Urinary bladder (tissue), 4 donors: ENCODE measurements around the gene ITM2A. TPM values are rescaled to one million over a fixed set of nuclear protein-coding genes. Genes with fewer than 3 reads are reported as not detected.

Source experiments
- DNase-seq: peaks from one replicate; pipeline ENCODE4 v3.0.0-alpha.2; 2015; ENCODE audit errors: extremely low spot score
- H3K27ac ChIP-seq: one replicate; pipeline ENCODE4 v1.5.1; 2013; ENCODE audit warnings: low read depth, mild to moderate bottlenecking, moderate library complexity
- H3K36me3 ChIP-seq: one replicate; pipeline ENCODE4 v1.6.1; 2013; ENCODE audit warnings: mild to moderate bottlenecking, moderate library complexity; ENCODE audit not compliant: insufficient read depth
- H3K4me1 ChIP-seq: one replicate; pipeline ENCODE4 v1.6.1; 2013; ENCODE audit warnings: mild to moderate bottlenecking, moderate library complexity; ENCODE audit not compliant: insufficient read depth
- H3K4me3 ChIP-seq: one replicate; pipeline ENCODE4 v1.5.1; 2013; ENCODE audit warnings: low read depth, low read length
- WGBS: extraction: QIAGEN DNeasy Blood & Tissue Kit; methylation state at CpG from one replicate; pipeline ENCODE4 v1.1.7; 2013; 5-methylcytosine and 5-hydroxymethylcytosine counted together
- polyA plus RNA-seq: library from polyadenylated mRNA; stranded (reverse); fragments of 200-250 nt; gene quantifications from one replicate; pipeline ENCODE4 v1.2.3, GENCODE V29; 2013
- total RNA-seq: library from RNA; depleted of rRNA; stranded (reverse); fragments of >200 nt; gene quantifications from one replicate; pipeline ENCODE4 v1.2.3, GENCODE V29; 2014
- donor health status: healthy with polysubstance abuse.
- donor health status: healthy.

The ITM2A gene
- total and polyA plus RNA-seq, 2 donors = 104 to 338 TPM

- 2% methylated on average over 6 of the region's 6 CpGs for WGBS
- DNase-seq = no peak
- no peaks in the 10 kb centered on the region for H3K36me3 ChIP-seq
- H3K4me3 ChIP-seq = peak overlapping the region; percentile 49
- no peaks in the 10 kb centered on the region for H3K4me1 ChIP-seq
- peak overlapping the region; percentile 51 for H3K27ac ChIP-seq
These were observed 620 bp downstream of the ITM2A start for GRCh38 chrX:79366556-79366872.

- Histone ChIP-seq H3K27ac (no peak overlapping the region), H3K4me1 (no peaks in the 10 kb centered on the region), H3K4me3 (no peak overlapping the region), H3K36me3 (no peaks in the 10 kb centered on the region)
- no peak for DNase-seq
- 36% methylated on average over 1 of the region's 1 CpG for WGBS
These were observed 1.5 kb downstream of the ITM2A start for GRCh38 chrX:79365591-79365990.

GRCh38 chrX:79364306-79364705, 2.8 kb downstream of the ITM2A start:
- Histone ChIP-seq H3K36me3 (no peaks in the 10 kb centered on the region), H3K4me1 (no peaks in the 10 kb centered on the region), H3K4me3 (no peak overlapping the region), H3K27ac (no peak overlapping the region)
- DNase-seq = no peak
- WGBS = 63% methylated on average over 5 of the region's 5 CpGs

GRCh38 chrX:79361192-79361870, 5.8 kb downstream of the ITM2A start:
- no peaks in the 10 kb centered on the region for H3K4me1 ChIP-seq
- no peak overlapping the region for H3K4me3 ChIP-seq
- no peak overlapping the region for H3K27ac ChIP-seq
- H3K36me3 ChIP-seq = no peaks in the 10 kb centered on the region
- DNase-seq = no peak
- 80% methylated on average over 6 of the region's 6 CpGs for WGBS

- Histone ChIP-seq H3K4me3 (no peak overlapping the region), H3K36me3 (no peaks in the 10 kb centered on the region), H3K27ac (no peak overlapping the region), H3K4me1 (no peaks in the 10 kb centered on the region)
- WGBS = 83% methylated on average over 5 of the region's 5 CpGs
- DNase-seq = no peak
These were observed 30.0 kb downstream of the ITM2A start for GRCh38 chrX:79336869-79337815.

GRCh38 chrX:79330022-79330421, 37.1 kb downstream of the ITM2A start:
- H3K27ac ChIP-seq = no peak overlapping the region
- no peaks in the 10 kb centered on the region for H3K36me3 ChIP-seq
- DNase-seq = no peak
- 40% methylated on average over 4 of the region's 4 CpGs for WGBS
- no peak overlapping the region for H3K4me3 ChIP-seq
- H3K4me1 ChIP-seq = no peaks in the 10 kb centered on the region

- Histone ChIP-seq H3K36me3 (no peaks in the 10 kb centered on the region), H3K27ac (no peak overlapping the region), H3K4me3 (no peak overlapping the region), H3K4me1 (no peaks in the 10 kb centered on the region)
- DNase-seq = no peak
- 55% methylated on average over 8 of the region's 8 CpGs for WGBS
These were observed 41.7 kb downstream of the ITM2A start for GRCh38 chrX:79325263-79325958.

Other genes starting within 250 kb of the ITM2A start
- gene GPR174, start 222.6 kb downstream of the ITM2A start, total RNA-seq = 3.2 TPM
- gene GPR174, start 222.6 kb downstream of the ITM2A start, polyA plus RNA-seq = 0.05 TPM